ENCODE measurements around the gene MRPL48.
"Not testable (repeated sequence)": the region's sequence is repeated elsewhere in the genome, so short reads cannot be mapped to it uniquely, and the experiment has no call there.

The MRPL48 gene

GRCh38 chr11:73838443-73839122 is 50.9 kb downstream of the MRPL48 start:
- DNase-seq (ENCODE audit: low read depth in 2 of 2, low spot score in 1 of 2) = no peak

GRCh38 chr11:73839123-73839457 is 51.4 kb downstream of the MRPL48 start:
- DNase-seq (ENCODE audit: low read depth in 2 of 2, low spot score in 1 of 2) = no peak

GRCh38 chr11:73851046-73851764 is 63.5 kb downstream of the MRPL48 start:
- DNase-seq (ENCODE audit: low read depth in 2 of 2, low spot score in 1 of 2) = no peak

- no peak for DNase-seq (ENCODE audit: low read depth in 2 of 2, low spot score in 1 of 2)
Measured at GRCh38 chr11:73852049-73852448, 64.4 kb downstream of the MRPL48 start.

- no peak for DNase-seq (ENCODE audit: low read depth in 2 of 2, low spot score in 1 of 2)
Measured at GRCh38 chr11:73854680-73855079, 67.0 kb downstream of the MRPL48 start.

- no peak for DNase-seq (ENCODE audit: low read depth in 2 of 2, low spot score in 1 of 2)
Measured at GRCh38 chr11:73856031-73856567, 68.4 kb downstream of the MRPL48 start.

- DNase-seq (ENCODE audit: low read depth in 2 of 2, low spot score in 1 of 2) = no peak
Measured at GRCh38 chr11:73859671-73860070, 72.0 kb downstream of the MRPL48 start.

- DNase-seq (ENCODE audit: low read depth in 2 of 2, low spot score in 1 of 2) = no peak
Measured at GRCh38 chr11:73860202-73860601, 72.5 kb downstream of the MRPL48 start.

- DNase-seq (ENCODE audit: low read depth in 2 of 2, low spot score in 1 of 2) = no peak
Measured at GRCh38 chr11:73862986-73863385, 75.3 kb downstream of the MRPL48 start.

- no peak for DNase-seq (ENCODE audit: low read depth in 2 of 2, low spot score in 1 of 2)
Measured at GRCh38 chr11:73866095-73866579, 78.5 kb downstream of the MRPL48 start.

GRCh38 chr11:73866586-73866996 is 78.9 kb downstream of the MRPL48 start:
- no peak for DNase-seq (ENCODE audit: low read depth in 2 of 2, low spot score in 1 of 2)

- no peak for DNase-seq (ENCODE audit: low read depth in 2 of 2, low spot score in 1 of 2)
Measured at GRCh38 chr11:73869332-73869949, 81.8 kb downstream of the MRPL48 start.

GRCh38 chr11:73870261-73870660 is 82.6 kb downstream of the MRPL48 start:
- no peak for DNase-seq (ENCODE audit: low read depth in 2 of 2, low spot score in 1 of 2)

GRCh38 chr11:73872749-73873357 is 85.2 kb downstream of the MRPL48 start:
- DNase-seq (ENCODE audit: low read depth in 2 of 2, low spot score in 1 of 2) = no peak

- DNase-seq (ENCODE audit: low read depth in 2 of 2, low spot score in 1 of 2) = no peak
Measured at GRCh38 chr11:73875380-73875779, 87.7 kb downstream of the MRPL48 start.

- DNase-seq (ENCODE audit: low read depth in 2 of 2, low spot score in 1 of 2) = no peak
Measured at GRCh38 chr11:73875840-73876239, 88.2 kb downstream of the MRPL48 start.

GRCh38 chr11:73876424-73877310 is 89.0 kb downstream of the MRPL48 start, which contains the start of the genes COA4 and PAAF1:
Gene COA4 (minus strand): TSS chr11:73876846. CDS start chr11:73873378, 3,468 bp downstream.
Gene PAAF1 (plus strand): TSS chr11:73876999. CDS start chr11:73877022, 23 bp downstream.
- peak; percentile 82 to 85 for DNase-seq (ENCODE audit: low read depth in 2 of 2, low spot score in 1 of 2)

GRCh38 chr11:73878771-73879170 is 91.1 kb downstream of the MRPL48 start:
- DNase-seq (ENCODE audit: low read depth in 2 of 2, low spot score in 1 of 2) = no peak

- not testable (repeated sequence) for DNase-seq (ENCODE audit: low read depth in 2 of 2, low spot score in 1 of 2)
Measured at GRCh38 chr11:73880449-73880848, 92.8 kb downstream of the MRPL48 start.

GRCh38 chr11:73883856-73884255 is 96.2 kb downstream of the MRPL48 start:
- no peak for DNase-seq (ENCODE audit: low read depth in 2 of 2, low spot score in 1 of 2)

All from stimulated activated CD8-positive, alpha-beta memory T cell treated with anti-CD3 and anti-CD28 coated beads, Interleukin-4, amount 100 ng/mL, for 1 hour (primary cell).